DOHH2 (cell line): ENCODE data around the gene MARCHF6.

Experiments
- EZH2phosphoT487 ChIP-seq: fragments of 200-600 bp; sonication (generic); IDR thresholded peaks from 2 replicates; pipeline ENCODE4 v1.6.1; 2017; ENCODE audit warnings: borderline replicate concordance, mild to moderate bottlenecking, antibody characterized with exemption, low read length, moderate library complexity, mixed read lengths
- TF ChIP-seq, protein P1 (sequence below): fragments of 200-600 bp; sonication (generic); IDR thresholded peaks from one replicate; pipeline ENCODE4 v1.5.1; 2014; ENCODE audit warnings: antibody characterized with exemption, mild to moderate bottlenecking, low read depth, low read length; ENCODE audit not compliant: poor library complexity, severe bottlenecking

- TF ChIP-seq, protein P1, sequence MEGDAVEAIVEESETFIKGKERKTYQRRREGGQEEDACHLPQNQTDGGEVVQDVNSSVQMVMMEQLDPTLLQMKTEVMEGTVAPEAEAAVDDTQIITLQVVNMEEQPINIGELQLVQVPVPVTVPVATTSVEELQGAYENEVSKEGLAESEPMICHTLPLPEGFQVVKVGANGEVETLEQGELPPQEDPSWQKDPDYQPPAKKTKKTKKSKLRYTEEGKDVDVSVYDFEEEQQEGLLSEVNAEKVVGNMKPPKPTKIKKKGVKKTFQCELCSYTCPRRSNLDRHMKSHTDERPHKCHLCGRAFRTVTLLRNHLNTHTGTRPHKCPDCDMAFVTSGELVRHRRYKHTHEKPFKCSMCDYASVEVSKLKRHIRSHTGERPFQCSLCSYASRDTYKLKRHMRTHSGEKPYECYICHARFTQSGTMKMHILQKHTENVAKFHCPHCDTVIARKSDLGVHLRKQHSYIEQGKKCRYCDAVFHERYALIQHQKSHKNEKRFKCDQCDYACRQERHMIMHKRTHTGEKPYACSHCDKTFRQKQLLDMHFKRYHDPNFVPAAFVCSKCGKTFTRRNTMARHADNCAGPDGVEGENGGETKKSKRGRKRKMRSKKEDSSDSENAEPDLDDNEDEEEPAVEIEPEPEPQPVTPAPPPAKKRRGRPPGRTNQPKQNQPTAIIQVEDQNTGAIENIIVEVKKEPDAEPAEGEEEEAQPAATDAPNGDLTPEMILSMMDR = no peak
- no peak for TF ChIP-seq EZH2phosphoT487
These were observed 43.1 kb downstream of the MARCHF6 start for GRCh38 chr5:10396552-10396951.
